Breast epithelium (tissue), 4 donors: ENCODE results near the gene STAC3. TPM values are rescaled to one million over a fixed set of nuclear protein-coding genes. Genes with fewer than 3 reads are reported as not detected.

Experiments used
- DNase-seq, 2 donors: peaks; one replicate each; pipeline ENCODE4 v3.0.0-alpha.2; 2019; ENCODE audit warnings: low spot score in 2 of 2
- H3K27ac ChIP-seq, 2 donors: fragments of 200-600 bp; sonication (generic) in 1 of 2; one replicate each; pipeline ENCODE4 v1.5.1; 2016 to 2019; ENCODE audit warnings: mild to moderate bottlenecking in 1 of 2
- H3K27me3 ChIP-seq, 2 donors: fragments of 200-600 bp; sonication (generic) in 1 of 2; one replicate each; pipeline versions ENCODE4 v1.5.1 to v1.6.0; 2017 to 2019; ENCODE audit warnings: control low read depth in 1 of 2, mild to moderate bottlenecking in 1 of 2
- H3K36me3 ChIP-seq: fragments of 200-600 bp; one replicate; pipeline ENCODE4 v1.5.1; 2019
- H3K4me1 ChIP-seq, 2 donors: fragments of 200-600 bp; sonication (generic); one replicate each; pipeline ENCODE4 v1.5.1; 2016 to 2019; ENCODE audit warnings: control low read depth in 1 of 2
- H3K4me3 ChIP-seq, 3 donors: fragments of 200-600 bp; sonication (generic); 1 replicate in 2 of 3; 2 replicates in 1 of 3; pipeline ENCODE4 v1.5.1; 2016 to 2019; ENCODE audit warnings: mild to moderate bottlenecking in 3 of 3, moderate library complexity in 2 of 3
- H3K9me3 ChIP-seq, 2 donors: fragments of 200-600 bp; sonication (generic) in 1 of 2; one replicate each; pipeline ENCODE4 v1.5.1; 2016 to 2019; ENCODE audit warnings: control low read depth in 1 of 2
- CTCF ChIP-seq, 3 donors: fragments of 450-650 bp; IDR thresholded peaks; one replicate each; pipeline ENCODE4 v1.5.1; 2016 to 2017; ENCODE audit warnings: antibody characterized with exemption in 3 of 3, mild to moderate bottlenecking in 3 of 3, moderate library complexity in 3 of 3
- POLR2A ChIP-seq: fragments of 450-650 bp; IDR thresholded peaks from one replicate; pipeline ENCODE4 v1.6.1; 2016; ENCODE audit warnings: antibody characterized with exemption, mild to moderate bottlenecking, moderate library complexity
- POLR2AphosphoS5 ChIP-seq, 3 donors: sonication (generic); formaldehyde crosslinking; IDR thresholded peaks; one replicate each; pipeline ENCODE4 v1.6.1; 2017; ENCODE audit warnings: antibody characterized with exemption in 3 of 3
- intact Hi-C: fragments of 100-400 bp; cut with DNase I; formaldehyde crosslinking; loops from one replicate; pipeline ENCODE4 v1.15.1; 2023; ENCODE audit warnings: low total_unique reads
- total RNA-seq, 3 donors: library from RNA; depleted of rRNA; stranded (reverse); fragments of >200 nt; gene quantifications; one replicate each; pipeline ENCODE4 v1.1.0, GENCODE V29; 2016

The STAC3 gene
- total RNA-seq, 3 donors from 2014 or later: 0.98 to 3.2 (median 1.6) TPM

- H3K27me3 ChIP-seq: no peaks in the 10 kb centered on the region
- no peaks in the 10 kb centered on the region for H3K4me1 ChIP-seq
- intact Hi-C loops: no loop called here
- no peak overlapping the region for H3K4me3 ChIP-seq
- no peaks in the 10 kb centered on the region for H3K9me3 ChIP-seq
- no peak for DNase-seq
- TF ChIP-seq POLR2AphosphoS5 (IDR thresholded peaks at IDR 0.05) (no peak), CTCF (IDR thresholded peaks at IDR 0.05) (no peak), POLR2A (no peak)
- no peaks in the 10 kb centered on the region for H3K36me3 ChIP-seq
- H3K27ac ChIP-seq: no peak overlapping the region
Measured at GRCh38 chr12:57262126-57262822, 11.3 kb upstream of the STAC3 start.

GRCh38 chr12:57261428-57261865 lies 10.5 kb upstream of the STAC3 start:
- no peaks in the 10 kb centered on the region for H3K36me3 ChIP-seq
- no peak overlapping the region for H3K4me3 ChIP-seq
- no peak for DNase-seq
- intact Hi-C loops: no loop called here
- H3K4me1 ChIP-seq: no peaks in the 10 kb centered on the region
- no peak for TF ChIP-seq POLR2A
- TF ChIP-seq POLR2AphosphoS5 (IDR thresholded peaks at IDR 0.05): no peak
- no peak for TF ChIP-seq CTCF (IDR thresholded peaks at IDR 0.05)
- no peak overlapping the region for H3K27ac ChIP-seq
- no peaks in the 10 kb centered on the region for H3K27me3 ChIP-seq
- H3K9me3 ChIP-seq: no peaks in the 10 kb centered on the region

GRCh38 chr12:57260366-57260765 lies 9.4 kb upstream of the STAC3 start:
- no peaks in the 10 kb centered on the region for H3K36me3 ChIP-seq
- H3K4me3 ChIP-seq: no peak overlapping the region
- TF ChIP-seq CTCF (IDR thresholded peaks at IDR 0.05): no peak
- no peak for TF ChIP-seq POLR2A
- TF ChIP-seq POLR2AphosphoS5 (IDR thresholded peaks at IDR 0.05): no peak
- no peak for DNase-seq
- H3K27ac ChIP-seq: no peak overlapping the region
- no peaks in the 10 kb centered on the region for H3K9me3 ChIP-seq
- intact Hi-C loops: no loop called here
- no peaks in the 10 kb centered on the region for H3K27me3 ChIP-seq
- no peaks in the 10 kb centered on the region for H3K4me1 ChIP-seq

GRCh38 chr12:57258977-57259970 lies 8.3 kb upstream of the STAC3 start:
- H3K27ac ChIP-seq: no peak overlapping the region
- no peaks in the 10 kb centered on the region for H3K36me3 ChIP-seq
- no peaks in the 10 kb centered on the region for H3K9me3 ChIP-seq
- no peaks in the 10 kb centered on the region for H3K27me3 ChIP-seq
- no peak overlapping the region for H3K4me3 ChIP-seq
- DNase-seq: no peak
- intact Hi-C loops: no loop called here
- H3K4me1 ChIP-seq: no peaks in the 10 kb centered on the region
- TF ChIP-seq POLR2A (no peak), CTCF (IDR thresholded peaks at IDR 0.05) (no peak), POLR2AphosphoS5 (IDR thresholded peaks at IDR 0.05) (no peak)

- Histone ChIP-seq H3K4me3 (no peak overlapping the region), H3K9me3 (no peaks in the 10 kb centered on the region), H3K36me3 (no peaks in the 10 kb centered on the region), H3K4me1 (no peaks in the 10 kb centered on the region), H3K27me3 (no peaks in the 10 kb centered on the region), H3K27ac (no peak overlapping the region)
- TF ChIP-seq CTCF (IDR thresholded peaks at IDR 0.05) (no peak), POLR2AphosphoS5 (IDR thresholded peaks at IDR 0.05) (no peak), POLR2A (no peak)
- no peak for DNase-seq
- intact Hi-C loops: no loop called here
Measured at GRCh38 chr12:57255916-57256315, 4.9 kb upstream of the STAC3 start.
